HG03039 (cell line): ENCODE data around the gene PFDN6.
A peak's percentile ranks its signal among the peaks of the same experiment; 100 is the strongest.
"Not testable (repeated sequence)": the region's sequence is repeated elsewhere in the genome, so short reads cannot be mapped to it uniquely, and the experiment has no call there.

Experiments used
- ATAC-seq: cut with Tn5 transposase; IDR thresholded peaks from one replicate; pipeline ENCODE4 v1.9.1; 2021; ENCODE audit warnings: mild to moderate bottlenecking, moderate library complexity; ENCODE audit not compliant: unreplicated experiment

Gene PFDN6

DNA sequence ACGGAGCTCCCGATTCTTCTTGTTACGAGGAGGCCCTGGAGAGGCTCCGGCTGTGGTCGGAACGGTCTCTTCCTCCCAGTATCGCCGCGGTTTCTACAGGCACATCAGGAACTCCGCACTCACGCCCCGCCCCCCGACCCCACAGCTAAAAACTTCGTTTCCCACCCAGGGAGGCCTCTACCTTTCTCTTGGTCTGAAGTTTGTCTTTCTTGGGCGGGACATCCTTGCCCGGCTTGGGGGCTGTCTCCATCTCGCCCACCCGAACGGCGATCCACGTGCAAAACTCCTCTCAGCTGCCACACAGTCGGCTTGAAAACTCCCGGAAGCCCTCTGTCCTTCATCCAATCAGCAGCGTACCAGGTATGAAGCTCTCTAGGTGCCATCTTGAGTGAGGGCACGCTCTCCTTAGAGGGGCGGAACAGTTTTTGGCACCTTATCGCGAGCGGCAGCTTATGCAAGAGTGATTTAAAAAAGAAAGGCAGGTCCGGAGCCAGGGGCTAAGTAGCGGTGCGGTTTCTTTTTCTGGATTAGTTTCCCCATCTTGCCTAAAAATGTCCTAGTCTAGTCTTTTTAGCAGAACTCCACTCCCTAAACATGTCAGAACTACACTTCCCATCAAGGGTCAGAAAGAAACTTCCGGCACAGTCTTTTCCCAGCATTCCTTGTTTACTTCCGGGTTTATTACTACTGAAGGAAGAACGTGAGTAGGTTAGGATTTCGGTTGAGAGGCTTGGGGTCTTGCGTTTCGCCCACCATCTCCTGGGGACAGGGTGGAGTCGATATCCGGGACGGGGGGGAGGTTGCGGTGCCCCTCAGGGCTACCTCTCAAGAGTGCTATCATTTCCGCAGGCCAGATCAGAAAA lies at the start of gene PFDN6, which contains the start of gene WDR46:
TSS of gene PFDN6 (plus strand) at position 681 of the 863 bp plus-strand sequence. CDS start 256 bp downstream, outside the sequence.
TSS of gene WDR46 (minus strand) at position 319 of the 863 bp plus-strand sequence. CDS start at position 250, 69 bp downstream.
- ATAC-seq, result peak; percentile 75

DNA sequence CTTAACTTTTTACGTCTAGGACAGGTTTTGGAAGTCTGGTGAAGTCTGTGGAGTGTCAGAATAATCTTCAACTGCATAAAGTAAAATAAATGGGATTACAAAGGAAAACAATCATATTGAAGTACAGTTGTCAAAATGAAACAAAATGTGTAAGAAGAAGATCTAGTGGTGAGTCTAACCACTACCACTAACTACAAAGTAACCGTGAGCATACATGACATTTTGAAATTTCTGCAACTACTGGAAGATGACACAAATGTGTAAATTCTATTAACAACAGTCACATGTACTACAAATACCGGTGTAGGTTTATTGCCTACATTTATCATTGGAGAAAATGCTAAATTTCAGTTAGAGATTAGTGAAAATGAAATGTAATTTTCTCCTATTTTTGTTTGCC lies 47.4 kb upstream of the PFDN6 start:
- ATAC-seq, result no peak

DNA sequence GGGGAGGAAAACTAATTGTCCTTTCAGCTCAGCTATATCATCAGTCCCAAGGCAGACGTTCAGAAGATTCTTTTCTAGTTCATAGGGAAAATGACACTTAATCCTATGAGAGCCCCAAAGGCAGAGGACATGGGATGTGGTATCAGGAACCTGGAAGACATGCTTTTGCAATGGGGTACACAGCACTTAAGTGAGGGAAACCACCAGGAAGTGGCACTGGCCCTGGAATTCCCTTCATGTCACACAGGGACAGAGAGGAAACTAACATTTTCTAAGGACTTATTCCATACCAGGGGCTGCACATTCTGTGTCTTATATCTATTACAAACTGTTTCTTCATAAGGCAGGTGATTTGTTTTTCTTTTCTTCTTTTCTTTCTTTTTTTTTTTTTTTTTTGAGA lies 45.9 kb upstream of the PFDN6 start:
- no peak for ATAC-seq

DNA sequence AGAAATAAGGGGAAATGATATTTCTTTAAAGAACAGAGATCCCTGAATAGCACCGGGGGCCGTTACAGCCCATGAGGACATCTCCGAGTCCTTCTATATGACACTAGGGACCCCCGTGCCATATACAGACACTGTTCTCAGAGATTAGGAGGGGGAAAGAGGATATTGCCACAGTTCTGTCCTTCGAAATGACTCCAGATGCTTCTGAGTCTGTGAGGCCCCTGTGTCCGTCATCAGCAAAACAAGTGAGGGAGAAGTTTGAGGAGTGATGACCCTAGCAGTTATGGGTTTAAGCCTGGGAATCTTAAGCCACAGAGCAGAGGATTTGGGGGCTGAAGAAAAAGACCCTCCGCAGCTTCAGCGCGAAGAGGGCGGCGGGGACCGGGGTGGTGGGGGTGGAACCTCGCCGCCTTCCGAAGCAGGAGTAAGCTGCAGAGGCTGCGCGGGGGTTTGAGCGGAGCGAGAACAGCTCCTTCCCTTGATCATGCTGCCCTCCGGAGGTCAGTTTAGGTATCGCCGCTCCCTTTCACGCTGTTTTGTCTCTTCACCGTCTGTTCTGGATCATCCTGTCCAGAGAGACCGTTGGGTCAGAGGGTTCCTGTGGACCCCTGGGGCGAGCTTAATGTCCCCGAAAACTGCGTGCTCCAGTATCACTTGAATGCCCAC lies 41.3 kb upstream of the PFDN6 start:
- ATAC-seq, result peak; percentile 37

DNA sequence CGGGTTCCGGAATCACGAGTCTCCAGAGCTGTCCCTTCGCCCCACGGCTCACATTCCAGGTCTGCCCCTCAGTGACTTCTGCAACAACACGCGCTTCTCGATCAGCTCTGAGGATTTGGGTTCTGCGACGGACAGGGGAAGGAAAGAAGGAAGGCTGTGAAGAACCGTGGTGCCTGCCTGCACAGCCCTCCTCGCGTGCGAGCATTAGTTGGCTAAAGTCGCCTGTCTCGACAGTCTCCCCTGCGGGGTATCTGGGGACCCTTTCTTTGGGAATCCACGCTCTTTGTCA lies 40.8 kb upstream of the PFDN6 start:
- ATAC-seq, result peak; percentile 2

DNA sequence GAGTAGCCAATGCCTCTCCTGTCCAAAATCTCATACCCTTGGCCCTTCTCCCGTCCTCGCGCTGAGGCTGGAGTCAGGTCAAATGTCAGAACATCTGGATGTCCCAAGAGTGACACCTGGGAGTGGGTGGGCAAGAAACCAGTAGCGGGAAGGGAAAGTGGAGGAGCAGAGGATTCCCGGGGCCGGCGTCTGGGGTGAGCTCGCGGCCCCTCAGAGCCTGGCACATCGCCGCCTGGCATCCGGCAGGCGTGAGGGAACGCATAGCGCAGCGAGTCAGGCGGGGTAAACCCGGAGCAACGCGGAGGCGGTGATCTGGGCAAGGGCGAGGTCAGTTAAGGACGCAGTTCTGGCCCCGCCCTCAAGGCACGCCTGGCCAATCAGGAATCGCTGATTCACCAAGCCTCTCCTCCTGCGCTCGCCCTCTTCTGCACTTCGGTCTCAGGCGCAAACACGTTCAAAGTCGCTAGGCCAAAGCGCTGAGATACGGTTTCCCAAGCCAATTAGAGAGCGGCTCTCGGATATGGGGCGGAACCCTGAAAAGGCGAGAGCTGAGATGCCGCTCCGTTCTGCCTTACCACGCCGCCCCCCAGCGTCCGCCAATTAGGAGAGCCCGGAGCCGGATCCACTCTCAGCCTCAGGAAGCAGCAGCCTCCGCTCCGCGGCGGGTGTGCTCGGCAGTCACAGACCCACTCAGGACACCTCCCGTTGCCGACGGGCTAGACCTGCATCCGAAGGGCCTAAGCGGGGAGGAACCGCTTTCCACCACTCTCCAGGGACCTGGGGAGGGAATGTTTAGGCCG lies 40.3 kb upstream of the PFDN6 start:
- ATAC-seq, result peak; percentile 85

DNA sequence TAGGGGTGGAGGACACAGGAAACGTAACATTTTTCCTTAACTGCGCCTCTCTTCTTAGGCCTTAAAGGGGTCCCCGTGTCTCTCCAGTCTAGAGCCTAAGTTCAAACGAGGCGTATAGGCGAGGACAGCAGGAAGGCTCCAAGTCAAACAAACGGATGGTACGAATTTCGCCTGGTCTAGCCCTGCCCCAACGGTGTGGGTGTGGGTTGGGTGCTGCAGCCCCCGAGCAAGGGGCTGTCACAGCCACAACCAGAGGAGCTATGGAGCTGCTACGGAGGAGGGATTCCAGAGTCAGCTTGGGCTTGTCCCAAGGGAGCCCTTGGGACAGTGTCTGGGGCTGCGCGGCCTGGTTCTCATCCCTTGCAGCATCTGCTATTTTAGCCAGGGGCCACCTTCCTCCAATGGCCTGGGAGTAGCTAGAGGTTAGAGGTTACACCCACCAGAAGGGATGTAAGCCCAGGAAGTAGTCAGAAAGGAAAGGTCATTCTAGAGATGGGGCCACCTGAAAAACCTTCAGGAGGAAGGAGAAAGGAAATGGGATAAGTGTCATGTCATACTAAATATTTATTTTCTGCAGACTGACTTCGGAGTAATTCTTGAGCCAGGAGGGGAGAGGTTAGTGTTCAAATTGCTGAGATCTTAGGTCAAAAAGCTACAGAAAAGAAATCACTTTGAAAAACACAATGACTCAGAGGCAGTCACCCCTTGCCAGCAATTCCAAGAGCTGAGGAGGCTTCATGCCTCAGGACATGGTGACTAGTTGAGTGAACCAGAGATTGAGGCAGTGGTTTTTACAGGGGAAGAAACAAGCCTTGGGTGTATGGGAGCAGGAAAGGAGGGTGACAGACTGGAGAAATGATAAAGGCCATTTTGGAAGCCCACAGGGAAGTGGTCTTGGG lies 39.4 kb upstream of the PFDN6 start:
- ATAC-seq, result no peak

DNA sequence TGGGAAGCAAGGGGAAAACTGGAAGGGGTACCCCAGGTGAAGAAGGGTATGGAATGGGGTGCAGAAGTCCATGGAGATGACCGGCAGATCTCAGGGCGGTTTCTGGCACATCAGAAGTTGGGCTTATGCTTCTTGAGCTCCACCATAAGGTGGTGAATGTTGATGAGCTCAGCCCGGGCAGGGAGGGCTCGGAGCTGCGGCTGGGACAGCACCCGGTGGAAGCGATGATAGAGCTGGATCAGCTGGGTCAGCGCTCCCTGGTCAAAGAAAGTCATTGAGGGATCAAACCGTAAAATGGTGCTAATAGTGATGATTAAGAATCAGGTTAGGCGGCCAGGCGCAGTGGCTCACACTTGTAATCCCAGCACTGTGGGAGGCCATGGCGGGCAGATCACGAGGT lies 38.7 kb upstream of the PFDN6 start:
- no peak for ATAC-seq

DNA sequence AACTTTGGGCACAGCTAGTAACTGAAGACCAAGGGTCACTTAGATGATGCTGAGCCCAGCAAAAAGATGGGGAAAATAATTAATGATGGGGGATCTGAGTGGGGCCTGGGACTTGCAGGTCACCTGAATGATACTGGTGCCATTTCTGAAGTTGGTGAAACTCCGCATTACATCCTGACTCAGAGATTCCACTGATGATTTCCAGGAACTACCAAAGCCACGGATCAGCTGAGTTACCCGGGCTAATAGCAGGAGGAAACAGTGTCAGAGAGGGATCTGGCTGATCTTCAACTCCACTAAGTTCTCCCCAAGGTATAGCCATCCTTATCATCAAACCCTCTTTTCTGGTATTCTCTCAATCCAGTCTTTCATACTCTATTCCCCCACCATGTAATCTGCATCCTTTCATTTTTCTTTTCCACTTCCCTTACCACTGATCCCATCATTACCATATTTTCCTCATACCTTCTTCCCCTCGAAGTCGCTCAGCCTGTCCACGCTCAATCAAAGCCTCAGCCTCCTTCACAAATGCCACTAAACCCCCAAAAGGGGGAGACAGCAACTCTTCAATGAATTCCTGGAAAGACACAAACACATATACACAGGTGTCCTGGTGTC lies 37.9 kb upstream of the PFDN6 start:
- no peak for ATAC-seq

DNA sequence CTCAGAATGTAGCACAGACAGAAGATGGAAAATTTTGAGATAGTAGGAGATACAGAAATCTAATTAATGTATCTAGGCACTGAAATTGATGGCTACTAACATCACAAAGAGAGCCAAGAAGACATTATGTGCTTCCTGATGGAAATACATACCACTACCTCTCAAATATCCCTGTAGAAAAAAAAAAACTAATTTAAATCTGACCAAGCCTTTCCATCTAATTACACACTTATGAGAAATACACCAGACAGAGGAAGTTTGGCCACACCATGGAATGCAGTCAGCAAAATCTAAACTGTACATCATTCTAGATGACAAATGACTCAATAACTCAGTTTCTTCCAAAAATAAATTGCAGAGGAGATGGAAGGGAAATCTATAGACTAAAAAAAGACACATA lies 36.6 kb upstream of the PFDN6 start:
- ATAC-seq, result no peak

DNA sequence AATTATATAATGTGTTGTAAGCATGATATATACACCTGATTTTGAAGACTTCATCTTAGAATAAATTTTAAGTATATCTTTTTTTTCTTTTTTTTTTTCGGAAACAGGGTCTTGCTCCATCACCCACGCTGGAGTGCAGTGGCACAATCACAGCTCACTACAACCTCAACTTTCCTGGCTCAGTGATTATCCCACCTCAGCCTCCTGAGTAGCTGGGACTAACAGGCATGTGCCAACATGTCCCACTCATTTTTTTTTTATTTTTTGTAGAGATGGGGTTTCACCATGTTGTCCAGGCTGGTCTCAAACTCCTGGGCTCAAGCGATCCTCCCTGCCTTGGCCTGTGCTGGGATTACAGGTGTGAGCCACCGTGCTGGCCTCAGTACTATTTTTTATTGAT lies 34.8 kb upstream of the PFDN6 start:
- no peak for ATAC-seq

DNA sequence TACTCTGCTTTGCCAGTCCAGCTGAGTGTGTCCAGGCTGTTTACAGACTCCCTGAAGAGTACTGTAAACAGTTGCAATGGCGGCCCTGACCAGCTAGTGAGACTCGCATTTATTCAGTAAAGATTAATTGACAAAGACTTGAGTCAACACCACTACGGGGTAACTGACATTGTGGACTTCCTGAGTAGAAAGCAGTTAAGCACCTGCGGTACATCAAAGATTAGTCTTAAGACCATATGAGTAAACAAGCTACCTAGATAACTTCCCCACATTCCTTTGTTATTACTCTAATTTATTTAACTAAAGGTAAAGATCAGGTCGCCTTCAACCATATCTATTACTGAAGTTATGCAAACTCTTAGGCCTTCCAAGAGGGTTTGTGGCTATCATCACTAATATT lies 30.4 kb upstream of the PFDN6 start:
- ATAC-seq, result no peak

DNA sequence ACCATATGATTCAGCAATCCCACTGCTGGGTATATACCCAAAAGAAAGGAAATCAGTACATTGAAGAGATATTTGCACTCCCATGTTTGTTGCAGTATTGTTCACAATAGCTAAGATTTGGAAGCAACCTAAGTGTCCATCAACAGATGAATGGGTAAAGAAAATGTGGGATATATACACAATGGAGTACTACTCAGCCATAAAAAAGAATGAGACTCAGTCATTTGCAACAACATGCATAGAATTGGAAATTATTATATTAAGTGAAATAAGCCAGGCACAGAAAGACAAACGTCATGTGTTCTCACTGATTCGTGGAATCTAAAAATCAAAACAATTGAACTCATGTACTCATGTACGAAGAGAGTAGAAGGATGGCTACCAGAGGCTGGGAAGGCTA lies 26.9 kb upstream of the PFDN6 start:
- not testable (repeated sequence) for ATAC-seq

DNA sequence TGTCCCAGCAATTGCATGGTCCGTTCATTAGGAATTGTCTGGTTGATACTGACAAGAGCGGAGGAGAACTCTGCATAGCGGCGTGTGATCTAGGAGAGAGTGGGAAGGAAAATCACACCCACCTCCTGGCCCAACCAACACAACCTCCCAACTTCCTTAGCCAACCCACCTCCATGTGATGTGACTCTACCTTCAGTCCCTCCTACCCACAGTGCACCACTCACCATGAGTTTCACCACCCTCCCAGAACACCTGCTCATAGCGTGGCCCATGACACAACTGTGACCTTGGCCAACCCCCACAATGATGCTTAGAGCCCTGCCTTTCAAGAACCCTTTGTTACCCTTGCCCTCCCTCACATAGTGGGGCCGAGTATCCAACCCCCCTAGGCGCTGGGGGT lies 25.4 kb upstream of the PFDN6 start:
- ATAC-seq, result no peak

DNA sequence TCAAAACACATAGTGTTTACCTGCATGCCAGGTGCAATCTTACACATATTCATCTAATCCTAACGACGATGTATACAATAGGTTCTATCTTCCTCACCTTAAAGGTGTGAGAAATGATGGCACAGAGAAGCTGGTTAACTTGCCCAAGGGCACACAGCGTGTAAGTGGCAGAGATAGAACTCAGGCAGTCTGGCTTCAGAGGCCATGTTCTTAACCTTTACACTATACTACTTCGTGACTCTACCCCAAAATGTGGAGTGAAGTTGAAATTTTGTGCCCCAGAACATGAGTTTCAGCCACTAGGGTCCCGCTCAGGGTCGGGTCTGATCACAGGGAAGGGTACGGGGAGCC lies 18.3 kb upstream of the PFDN6 start:
- ATAC-seq, result no peak

DNA sequence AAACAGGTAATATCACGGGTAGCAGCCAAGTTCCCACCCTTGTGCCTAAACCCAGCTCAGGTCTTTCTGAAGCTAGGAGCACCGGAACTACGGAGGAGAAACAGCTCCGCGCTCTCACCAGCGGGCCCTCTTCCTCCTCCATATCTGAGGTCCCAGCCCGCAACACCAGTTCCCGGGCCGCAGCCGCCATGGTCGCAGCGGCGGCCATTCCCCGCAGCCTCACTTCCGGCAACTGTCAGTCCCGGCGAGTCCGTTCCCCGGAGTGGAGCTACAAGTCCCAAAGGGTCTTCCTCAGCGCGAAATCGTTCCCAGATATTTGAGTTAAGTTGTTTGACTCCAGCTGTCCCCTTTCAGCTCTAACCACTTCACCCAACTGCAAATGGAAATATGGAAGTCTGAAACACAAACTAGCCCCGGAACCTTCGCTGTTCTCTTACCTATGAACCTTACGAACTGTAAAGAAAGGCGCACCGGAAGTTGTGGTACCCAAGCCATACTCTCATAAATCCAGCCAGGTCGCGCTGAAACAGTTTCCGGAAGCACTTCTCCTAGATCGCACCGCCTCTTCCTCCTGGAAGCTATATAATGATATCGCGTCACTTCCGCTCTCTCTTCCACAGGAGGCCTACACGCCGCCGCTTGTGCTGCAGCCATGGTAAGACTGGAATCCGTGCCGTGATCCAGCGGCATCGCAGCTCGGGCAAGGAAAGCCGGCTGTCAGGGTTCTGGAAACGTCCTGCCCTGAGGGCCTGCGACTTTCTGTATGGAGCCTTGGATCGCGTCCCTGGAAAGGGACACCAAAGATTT lies 17.7 kb upstream of the PFDN6 start, which contains the start of the genes RPS18 and VPS52:
TSS of gene RPS18 (plus strand) at position 608 of the 807 bp plus-strand sequence. CDS start at position 653, 45 bp downstream.
TSS of gene VPS52 (minus strand) at position 409 of the 807 bp plus-strand sequence. CDS start at position 208, 201 bp downstream.
- peak; percentile 70 for ATAC-seq

DNA sequence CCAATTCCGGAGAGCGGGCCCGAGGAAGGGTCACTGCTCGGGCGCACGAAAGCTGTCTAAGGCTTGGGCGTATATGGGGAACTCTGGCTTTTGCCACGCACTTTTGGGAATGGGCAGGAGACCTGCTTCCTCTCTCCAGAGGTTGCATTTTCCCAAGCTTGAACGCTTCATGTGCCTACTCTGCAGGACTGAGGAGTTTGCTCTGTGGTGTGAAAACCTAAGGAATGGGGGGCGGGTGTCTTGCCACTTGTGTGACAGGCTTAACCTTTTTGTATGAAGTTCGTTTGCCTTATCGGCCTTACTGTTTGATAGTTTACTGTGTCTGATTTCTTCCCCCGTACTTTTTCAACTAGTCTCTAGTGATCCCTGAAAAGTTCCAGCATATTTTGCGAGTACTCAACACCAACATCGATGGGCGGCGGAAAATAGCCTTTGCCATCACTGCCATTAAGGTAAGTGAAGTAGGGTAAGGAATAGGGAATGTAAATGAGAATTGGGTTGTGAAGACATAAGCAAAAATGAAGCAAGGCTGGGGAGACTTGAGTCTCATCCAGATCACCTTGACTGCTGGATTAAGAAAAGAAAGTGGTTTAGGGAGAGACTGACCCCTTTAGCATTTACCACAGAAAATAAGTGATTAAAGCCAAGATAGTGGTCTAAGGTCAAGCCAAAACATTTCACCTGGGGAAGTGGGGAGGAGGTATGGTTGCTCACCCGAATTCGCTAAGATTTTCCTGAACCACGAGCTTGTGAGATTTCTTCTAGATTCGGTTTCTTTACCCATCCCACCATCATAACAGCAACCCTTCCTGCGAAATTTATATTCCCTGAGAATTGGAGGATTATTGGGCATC lies 16.9 kb upstream of the PFDN6 start:
- ATAC-seq, result no peak
